ENCODE results near the gene CARD6. TPM values are rescaled to one million over a fixed set of nuclear protein-coding genes. Genes with fewer than 3 reads are reported as not detected.

Gene CARD6
- total and polyA plus RNA-seq, 2 of the 4 experiments (the other 2 are of a cell fraction): 1.8 to 4.3 TPM

GRCh38 chr5:40797273-40798011 lies 43.7 kb upstream of the CARD6 start:
- Histone ChIP-seq H2BK15ac (ENCODE audit: low read depth, low read length) (no peak overlapping the region; the same call in 2 of the 3 replicates), H2AFZ (replicated peaks; ENCODE audit: low read length, poor library complexity) (peak overlapping the region; percentile 90), H3K18ac (ENCODE audit: low read depth, low read length) (peak overlapping the region; percentile 95), H3K23ac (ENCODE audit: low read depth, low read length) (peak overlapping the region; percentile 99), H3K27me3 (ENCODE audit: control insufficient read depth, insufficient read depth, low read length) (no peaks in the 10 kb centered on the region), H3K36me3 (ENCODE audit: control insufficient read depth, insufficient read depth, low read length) (peaks cover 2% of the 10 kb centered on the region), H3K4me3 (ENCODE audit: insufficient read depth, low read depth, low read length) (peak overlapping the region; percentile 98), H3K9me1 (ENCODE audit: insufficient read depth, low read length) (peaks cover 3% of the 10 kb centered on the region; the same call in 1 of the 2 replicates), H3K27ac (ENCODE audit: insufficient read depth, low read length) (peak overlapping the region; percentile 100), H2BK20ac (ENCODE audit: low read depth, low read length) (peak overlapping the region; percentile 48; the same call in 1 of the 2 replicates), H4K5ac (ENCODE audit: low read depth, low read length) (peak overlapping the region; percentile 89), H3K14ac (replicated peaks; ENCODE audit: low read depth, low read length) (peak overlapping the region; percentile 98), H4K91ac (ENCODE audit: insufficient read depth, low read depth, low read length) (peak overlapping the region; percentile 87), H3K9me3 (ENCODE audit: control insufficient read depth, insufficient read depth, low read length) (no peaks in the 10 kb centered on the region), H3K56ac (ENCODE audit: extremely low read depth, insufficient read depth, low read length) (peak overlapping the region; percentile 97), H3K4ac (ENCODE audit: low read depth, low read length) (peak overlapping the region; percentile 91), H3K4me1 (ENCODE audit: control insufficient read depth, insufficient read depth, low read length) (peaks cover 3% of the 10 kb centered on the region), H2AK9ac (replicated peaks; ENCODE audit: low read depth, low read length, poor library complexity) (peak overlapping the region; percentile 90), H2AK5ac (ENCODE audit: low read depth, low read length) (peak overlapping the region; percentile 80), H3K4me2 (ENCODE audit: low read depth, low read length) (peak overlapping the region; percentile 96), H4K20me1 (ENCODE audit: insufficient read depth, low read length) (peaks cover 47% of the 10 kb centered on the region), H4K8ac (ENCODE audit: low read depth in 2 of 2, low read length in 2 of 2) (peak overlapping the region; percentile 37 to 97), H2BK5ac (ENCODE audit: low read depth, low read length, poor library complexity, severe bottlenecking) (peak overlapping the region; percentile 93), H3K79me1 (ENCODE audit: low read depth in 1 of 2, low read length in 2 of 2) (peaks cover 0 to 30% of the 10 kb centered on the region in 2 experiments; a peak in 2 of 4 replicates), H3K9ac (ENCODE audit: low read depth, low read length) (peak overlapping the region; percentile 100), H2BK120ac (ENCODE audit: low read depth, low read length) (peak overlapping the region; percentile 82)
- dilution Hi-C loops (cut with HindIII; ENCODE audit: low sequenced_read_pairs, unreplicated experiment) (no loop called here), intact Hi-C loops (cut with micrococcal nuclease) (no loop called here), in situ Hi-C loops (cut with MboI; ENCODE audit: low sequenced_read_pairs) (no loop called here)
- TF ChIP-seq BHLHE40 (IDR thresholded peaks at IDR 0.05; ENCODE audit: low read depth, low read length) (no peak), CHD1 (IDR thresholded peaks at IDR 0.05; ENCODE audit: low read depth, low read length) (0 out of 2 replicates have a peak, but pooled peaks have one; percentile 49)
- no TSS peak for BruUV-seq (replicated peaks)
- ChIA-PET CTCF (interaction anchor here (1.1 kb wide), 1 partner anchor 23 kb away, joined by 3 read pairs; no protein-coding TSS in a partner anchor), POLR2A (ENCODE audit: unreplicated experiment) (interaction anchor here (0.6 kb wide), 2 partner anchors 43 to 746 kb away, joined by 3 to 8 read pairs; partner anchors contain the start of gene CARD6)
- 0% methylated on average over 14 of the region's 56 CpGs; no CpG with 5 or more reads in 1 of the 2 experiments for WGBS, 2 experiments (ENCODE audit: extremely low coverage in 2 of 2, insufficient read length in 1 of 2)
- peak; percentile 58 for DNase-seq
- peak; percentile 61 for ATAC-seq (ENCODE audit: low read depth)

All from IMR-90 (cell line).